ENCODE measurements around the gene AIF1.

Gene AIF1

GRCh38 chr6:31614684-31615578 is at the start of gene AIF1:
AIF1 (plus strand) TSS chr6:31615234; CDS start chr6:31615330, 96 bp downstream.
- no peak for DNase-seq

- DNase-seq: no peak
Observed at GRCh38 chr6:31567531-31568370, 47.3 kb upstream of the AIF1 start.

- no peak for DNase-seq
Observed at GRCh38 chr6:31568537-31568961, 46.5 kb upstream of the AIF1 start.

- DNase-seq: no peak
Observed at GRCh38 chr6:31569861-31570536, 45.0 kb upstream of the AIF1 start.

GRCh38 chr6:31572041-31572911 is 42.8 kb upstream of the AIF1 start, which contains the start of gene LTA:
LTA (plus strand) TSS chr6:31572289; CDS start chr6:31572743, 454 bp downstream.
- DNase-seq: no peak

- no peak for DNase-seq
Observed at GRCh38 chr6:31573239-31574105, 41.6 kb upstream of the AIF1 start.

GRCh38 chr6:31574106-31575061 is 40.6 kb upstream of the AIF1 start:
- DNase-seq: no peak

- no peak for DNase-seq
Observed at GRCh38 chr6:31575335-31575901, 39.6 kb upstream of the AIF1 start, which contains the start of gene TNF. TNF (plus strand) TSS chr6:31575565; CDS start chr6:31575742, 177 bp downstream.

GRCh38 chr6:31575952-31576685 is 38.9 kb upstream of the AIF1 start:
- DNase-seq: no peak

- DNase-seq: no peak
Observed at GRCh38 chr6:31576897-31577578, 38.0 kb upstream of the AIF1 start.

GRCh38 chr6:31577579-31577966 is 37.5 kb upstream of the AIF1 start:
- no peak for DNase-seq

GRCh38 chr6:31578184-31579118 is 36.6 kb upstream of the AIF1 start:
- DNase-seq: no peak

- no peak for DNase-seq
Observed at GRCh38 chr6:31579119-31579505, 35.9 kb upstream of the AIF1 start.

GRCh38 chr6:31579546-31580437 is 35.2 kb upstream of the AIF1 start:
- DNase-seq: no peak

GRCh38 chr6:31580438-31580740 is 34.6 kb upstream of the AIF1 start:
- DNase-seq: no peak
